ENCODE results near the gene SLC36A3. TPM values are rescaled to one million over a fixed set of nuclear protein-coding genes. Genes with fewer than 3 reads are reported as not detected.

Gene SLC36A3
- total RNA-seq, 1 donor from 2014 or later: not detected

DNA sequence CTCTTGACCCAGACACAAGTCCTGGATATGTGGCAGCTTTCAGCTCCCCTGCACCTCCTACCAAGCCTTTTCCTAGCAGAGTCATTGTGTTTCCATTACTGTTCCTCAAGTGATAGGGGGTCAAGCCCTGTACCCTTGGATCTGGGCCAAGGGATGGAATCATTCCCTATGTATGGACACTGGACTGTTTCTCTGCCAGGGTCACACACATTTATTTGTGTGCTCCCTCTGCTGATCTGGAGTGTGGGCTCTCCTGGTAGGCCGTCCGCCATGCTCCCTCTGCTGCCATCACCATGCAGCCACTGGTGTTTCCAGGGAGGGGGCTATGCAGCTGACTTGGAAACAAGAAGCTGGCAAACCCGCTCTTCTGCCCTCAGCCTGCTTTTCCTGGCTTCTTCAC is 41.0 kb downstream of the SLC36A3 start:
- Histone ChIP-seq H3K4me3 (no peak overlapping the region), H3K9me3 (no peaks in the 10 kb centered on the region), H3K27me3 (no peaks in the 10 kb centered on the region), H3K36me3 (peaks cover 21 to 45% of the 10 kb centered on the region in 2 donors), H3K27ac (no peak overlapping the region), H3K4me1 (no peaks in the 10 kb centered on the region)
- intact Hi-C loops (cut with DNase I): no loop called here
- TF ChIP-seq, protein P1, sequence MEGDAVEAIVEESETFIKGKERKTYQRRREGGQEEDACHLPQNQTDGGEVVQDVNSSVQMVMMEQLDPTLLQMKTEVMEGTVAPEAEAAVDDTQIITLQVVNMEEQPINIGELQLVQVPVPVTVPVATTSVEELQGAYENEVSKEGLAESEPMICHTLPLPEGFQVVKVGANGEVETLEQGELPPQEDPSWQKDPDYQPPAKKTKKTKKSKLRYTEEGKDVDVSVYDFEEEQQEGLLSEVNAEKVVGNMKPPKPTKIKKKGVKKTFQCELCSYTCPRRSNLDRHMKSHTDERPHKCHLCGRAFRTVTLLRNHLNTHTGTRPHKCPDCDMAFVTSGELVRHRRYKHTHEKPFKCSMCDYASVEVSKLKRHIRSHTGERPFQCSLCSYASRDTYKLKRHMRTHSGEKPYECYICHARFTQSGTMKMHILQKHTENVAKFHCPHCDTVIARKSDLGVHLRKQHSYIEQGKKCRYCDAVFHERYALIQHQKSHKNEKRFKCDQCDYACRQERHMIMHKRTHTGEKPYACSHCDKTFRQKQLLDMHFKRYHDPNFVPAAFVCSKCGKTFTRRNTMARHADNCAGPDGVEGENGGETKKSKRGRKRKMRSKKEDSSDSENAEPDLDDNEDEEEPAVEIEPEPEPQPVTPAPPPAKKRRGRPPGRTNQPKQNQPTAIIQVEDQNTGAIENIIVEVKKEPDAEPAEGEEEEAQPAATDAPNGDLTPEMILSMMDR (IDR thresholded peaks at IDR 0.05): no peak
- no peak for DNase-seq (ENCODE audit: low spot score in 2 of 2)

DNA sequence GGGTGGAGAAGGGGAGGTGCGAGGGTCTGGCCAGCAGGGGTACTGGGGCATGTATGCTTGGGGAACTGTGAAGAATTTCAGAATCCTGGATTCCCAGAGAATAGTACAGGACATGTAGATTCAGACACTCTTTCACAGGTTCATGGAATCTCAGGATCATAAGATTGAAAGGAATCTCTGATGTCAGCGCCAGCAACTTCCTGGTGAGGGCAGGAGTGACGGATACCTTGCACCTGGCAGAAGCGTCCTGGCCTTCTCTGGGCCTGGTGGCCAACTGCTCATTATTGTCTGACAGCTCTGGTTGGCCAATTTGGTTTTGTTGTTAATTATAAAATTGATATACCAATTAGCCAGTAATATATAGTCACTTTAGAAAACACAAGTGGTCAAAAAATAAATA is 43.6 kb downstream of the SLC36A3 start:
- Histone ChIP-seq H3K9me3 (no peaks in the 10 kb centered on the region), H3K27ac (no peak overlapping the region), H3K4me3 (no peak overlapping the region), H3K4me1 (peaks cover 0 to under 1% of the 10 kb centered on the region in 2 donors), H3K36me3 (peaks cover 6 to 20% of the 10 kb centered on the region in 2 donors), H3K27me3 (no peaks in the 10 kb centered on the region)
- intact Hi-C loops (cut with DNase I): loop anchor here (10.0 kb wide), 1 partner anchor 185 kb away; the partner anchor contains the start of gene SLC36A1
- TF ChIP-seq, protein P1 (IDR thresholded peaks at IDR 0.05): no peak
- no peak for DNase-seq (ENCODE audit: low spot score in 2 of 2)

DNA sequence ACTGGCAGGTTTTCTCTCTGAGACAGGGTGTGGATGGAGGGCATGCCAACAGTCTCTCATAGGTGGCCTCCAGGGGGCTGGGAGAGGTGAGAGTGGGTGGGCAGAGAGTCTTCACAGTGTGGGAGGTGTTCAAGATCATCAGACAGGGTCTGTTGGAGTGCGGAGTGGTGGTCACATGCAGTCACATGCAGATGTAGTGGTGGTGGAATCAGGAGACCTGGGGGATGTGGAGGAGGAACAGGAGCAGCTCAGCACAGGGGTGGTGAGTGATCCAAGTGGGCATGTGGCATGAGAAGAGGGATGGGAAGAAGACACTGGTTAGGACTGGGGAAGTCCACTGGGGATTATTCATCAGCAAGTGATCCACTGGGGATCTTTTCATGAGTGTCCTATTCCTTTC is 44.8 kb downstream of the SLC36A3 start:
- DNase-seq (ENCODE audit: low spot score in 2 of 2): no peak
- H3K27ac ChIP-seq: no peak overlapping the region
- H3K36me3 ChIP-seq: peaks cover 6 to 19% of the 10 kb centered on the region in 2 donors
- intact Hi-C loops (cut with DNase I): loop anchor here (10.0 kb wide), 1 partner anchor 186 kb away; the partner anchor contains the start of gene SLC36A1
- no peaks in the 10 kb centered on the region for H3K27me3 ChIP-seq
- H3K4me1 ChIP-seq: peaks cover 0 to 8% of the 10 kb centered on the region in 2 donors
- TF ChIP-seq, protein P1 (IDR thresholded peaks at IDR 0.05): no peak
- no peaks in the 10 kb centered on the region for H3K9me3 ChIP-seq
- H3K4me3 ChIP-seq: no peak overlapping the region

DNA sequence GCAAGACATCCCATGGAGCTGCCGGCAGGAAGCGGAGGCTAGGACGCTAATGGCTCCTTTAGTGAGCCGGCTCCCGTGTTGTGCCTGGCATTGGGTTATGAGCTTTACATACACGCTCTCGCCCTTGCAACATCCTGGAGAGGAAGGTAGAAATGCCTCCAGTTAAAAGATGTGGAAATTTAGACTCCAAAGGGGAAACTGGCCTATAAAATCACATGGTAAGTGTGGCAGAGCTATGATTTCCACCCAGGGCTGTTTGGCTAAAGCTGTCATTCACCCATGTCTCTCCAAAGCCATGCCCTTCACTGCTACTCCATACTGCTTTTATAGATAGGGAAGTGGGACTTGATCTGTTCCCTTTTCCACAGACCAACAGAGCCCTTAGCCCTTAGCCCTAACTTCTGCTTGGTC is 45.4 kb downstream of the SLC36A3 start:
- DNase-seq (ENCODE audit: low spot score in 2 of 2): no peak
- H3K27ac ChIP-seq: no peak overlapping the region
- TF ChIP-seq, protein P1 (IDR thresholded peaks at IDR 0.05): no peak
- intact Hi-C loops (cut with DNase I): loop anchor here (10.0 kb wide), 1 partner anchor 187 kb away; the partner anchor contains the start of gene SLC36A1
- H3K36me3 ChIP-seq: peaks cover 6 to 19% of the 10 kb centered on the region in 2 donors
- no peak overlapping the region for H3K4me3 ChIP-seq
- no peaks in the 10 kb centered on the region for H3K27me3 ChIP-seq
- H3K4me1 ChIP-seq: peaks cover 5 to 8% of the 10 kb centered on the region in 2 donors
- H3K9me3 ChIP-seq: no peaks in the 10 kb centered on the region

DNA sequence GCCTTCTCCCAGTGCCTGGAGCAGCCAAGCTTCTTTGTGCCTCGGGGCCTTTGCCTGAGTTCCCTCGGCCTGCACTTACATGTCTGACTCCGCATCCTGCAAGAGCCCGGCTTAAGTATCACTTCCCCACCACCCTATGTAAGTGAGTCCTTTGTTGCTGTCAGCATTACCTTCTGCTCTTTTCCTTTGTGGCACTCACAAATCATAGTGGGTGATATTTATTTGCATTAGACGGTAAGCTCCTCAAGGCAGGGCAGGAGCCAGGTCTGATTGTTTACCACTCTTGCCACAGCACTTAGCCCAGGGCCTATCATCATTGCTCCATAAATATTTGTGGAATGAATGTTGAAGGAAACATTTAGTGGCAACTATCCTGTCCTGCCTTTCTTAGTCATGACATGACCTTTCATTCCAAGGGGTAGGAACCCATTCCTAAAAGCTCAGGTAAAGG is 45.8 kb downstream of the SLC36A3 start:
- Histone ChIP-seq H3K9me3 (no peaks in the 10 kb centered on the region), H3K36me3 (peaks cover 6 to 19% of the 10 kb centered on the region in 2 donors), H3K27me3 (no peaks in the 10 kb centered on the region), H3K4me3 (no peak overlapping the region), H3K27ac (no peak overlapping the region), H3K4me1 (peaks cover 5 to 8% of the 10 kb centered on the region in 2 donors)
- DNase-seq (ENCODE audit: low spot score in 2 of 2): no peak
- TF ChIP-seq, protein P1 (IDR thresholded peaks at IDR 0.05): no peak
- intact Hi-C loops (cut with DNase I): loop anchor here (10.0 kb wide), 1 partner anchor 187 kb away; the partner anchor contains the start of gene SLC36A1

All from ascending aorta (tissue), 2 donors.